ENCODE data around the gene HTT.
A peak's percentile ranks its signal among the peaks of the same experiment; 100 is the strongest.

HTT gene

GRCh38 chr4:3035674-3036073 is 38.8 kb upstream of the HTT start:
- Histone ChIP-seq H3K4me3 (ENCODE audit: low read length in 2 of 2) (no peak overlapping the region), H2BK120ac (ENCODE audit: low read depth, low read length) (no peak overlapping the region), H3K36me3 (replicated peaks in 1 of 2; ENCODE audit: control insufficient read depth in 2 of 2, insufficient read depth in 2 of 2, low read length in 2 of 2) (no peaks in the 10 kb centered on the region), H3K27ac (replicated peaks; ENCODE audit: low read length) (no peak overlapping the region), H3K79me1 (ENCODE audit: low read depth, low read length) (no peaks in the 10 kb centered on the region), H2BK15ac (ENCODE audit: low read length) (no peak overlapping the region), H2BK12ac (ENCODE audit: low read length) (no peak overlapping the region), H4K91ac (ENCODE audit: low read depth, low read length, poor library complexity) (no peak overlapping the region), H3K4me1 (ENCODE audit: control insufficient read depth in 2 of 2, insufficient read depth in 1 of 2, low read depth in 1 of 2, low read length in 2 of 2) (peaks cover 0 to 7% of the 10 kb centered on the region in 2 donors), H3K14ac (ENCODE audit: low read length) (no peak overlapping the region), H2AK5ac (ENCODE audit: low read depth, low read length) (no peak overlapping the region), H3K9ac (ENCODE audit: low read depth, low read length, poor library complexity) (no peak overlapping the region), H3K9me3 (replicated peaks in 1 of 2; ENCODE audit: control insufficient read depth in 2 of 2, insufficient read depth in 1 of 2, low read depth in 1 of 2, low read length in 2 of 2) (no peaks in the 10 kb centered on the region), H3K23ac (ENCODE audit: low read depth, low read length, poor library complexity) (no peak overlapping the region), H2BK5ac (ENCODE audit: low read length) (no peak overlapping the region), H3K4ac (ENCODE audit: low read length) (no peak overlapping the region), H4K8ac (ENCODE audit: low read depth, low read length) (no peak overlapping the region), H2AFZ (ENCODE audit: low read length) (peak overlapping the region; percentile 69), H3K27me3 (ENCODE audit: control insufficient read depth in 3 of 3, insufficient read depth in 3 of 3, low read depth in 1 of 3, low read length in 3 of 3) (peaks cover 0 to 2% (median 1%) of the 10 kb centered on the region in 3 experiments), H3K4me2 (ENCODE audit: insufficient read depth, low read length, poor library complexity, severe bottlenecking) (no peak overlapping the region), H3K18ac (ENCODE audit: low read length) (no peak overlapping the region)
- DNase-seq (ENCODE audit: low spot score): no peak
- no CpG with 5 or more reads among the region's 6 CpGs for WGBS, 2 donors (ENCODE audit: extremely low coverage in 2 of 2, insufficient read length in 2 of 2, insufficient replicate concordance in 1 of 2)

DNA sequence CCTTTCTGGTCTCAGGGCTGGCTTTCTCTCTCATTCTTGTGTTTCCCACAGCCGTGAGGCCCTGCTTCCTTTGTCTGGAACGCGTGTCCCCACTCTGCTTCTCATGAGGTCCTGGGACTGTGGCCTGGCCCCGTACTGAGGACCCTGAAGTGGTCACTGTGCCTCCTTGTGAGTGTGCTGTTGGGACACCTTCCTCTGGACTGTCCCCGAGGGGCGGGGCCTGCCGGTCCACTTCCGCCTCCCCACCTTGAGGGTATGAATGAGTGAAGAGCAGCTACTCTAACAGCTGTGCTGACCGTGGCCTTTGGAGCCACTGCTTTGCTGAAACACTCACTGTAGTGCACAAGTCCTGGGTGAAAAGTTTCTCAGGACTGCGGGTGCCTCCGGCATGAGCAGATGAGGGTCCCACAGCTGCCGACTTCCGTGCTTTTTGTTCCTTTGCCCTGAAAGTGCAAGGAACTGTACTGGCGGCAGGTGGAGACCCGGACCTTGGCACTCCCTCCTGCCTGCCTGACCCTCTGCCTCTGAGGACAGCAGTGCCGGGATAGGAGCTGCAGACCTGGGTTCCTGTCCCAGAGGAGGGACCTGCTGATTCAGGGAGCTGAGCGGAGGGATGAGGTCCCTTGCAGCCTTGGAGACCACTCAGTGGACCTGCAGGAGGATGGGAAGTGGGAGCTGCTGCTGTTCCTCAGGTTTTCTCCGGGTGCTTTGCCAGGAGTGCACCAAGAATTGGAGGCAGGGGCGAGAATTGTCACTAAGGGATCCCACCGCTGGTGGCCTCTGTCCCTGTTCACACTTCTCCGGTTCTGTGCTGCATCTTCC is 38.1 kb upstream of the HTT start:
- Histone ChIP-seq H3K4ac (ENCODE audit: low read length) (no peak overlapping the region), H3K4me2 (ENCODE audit: insufficient read depth, low read length, poor library complexity, severe bottlenecking) (no peak overlapping the region), H2BK5ac (ENCODE audit: low read length) (no peak overlapping the region), H3K27me3 (ENCODE audit: control insufficient read depth in 3 of 3, insufficient read depth in 3 of 3, low read depth in 1 of 3, low read length in 3 of 3) (peaks cover 0 to 4% (median 2%) of the 10 kb centered on the region in 3 experiments), H2BK12ac (ENCODE audit: low read length) (no peak overlapping the region), H3K9ac (ENCODE audit: low read depth, low read length, poor library complexity) (no peak overlapping the region), H3K9me3 (replicated peaks in 1 of 2; ENCODE audit: control insufficient read depth in 2 of 2, insufficient read depth in 1 of 2, low read depth in 1 of 2, low read length in 2 of 2) (no peaks in the 10 kb centered on the region), H3K27ac (replicated peaks; ENCODE audit: low read length) (no peak overlapping the region), H3K36me3 (replicated peaks in 1 of 2; ENCODE audit: control insufficient read depth in 2 of 2, insufficient read depth in 2 of 2, low read length in 2 of 2) (no peaks in the 10 kb centered on the region), H4K91ac (ENCODE audit: low read depth, low read length, poor library complexity) (no peak overlapping the region), H2AFZ (ENCODE audit: low read length) (peak overlapping the region; percentile 69), H2BK120ac (ENCODE audit: low read depth, low read length) (no peak overlapping the region), H2AK5ac (ENCODE audit: low read depth, low read length) (no peak overlapping the region), H4K8ac (ENCODE audit: low read depth, low read length) (no peak overlapping the region), H3K4me1 (ENCODE audit: control insufficient read depth in 2 of 2, insufficient read depth in 1 of 2, low read depth in 1 of 2, low read length in 2 of 2) (peaks cover 0 to 7% of the 10 kb centered on the region in 2 donors), H2BK15ac (ENCODE audit: low read length) (no peak overlapping the region), H3K23ac (ENCODE audit: low read depth, low read length, poor library complexity) (no peak overlapping the region), H3K14ac (ENCODE audit: low read length) (no peak overlapping the region), H3K18ac (ENCODE audit: low read length) (peak overlapping the region; percentile 65), H3K4me3 (ENCODE audit: low read length in 2 of 2) (peak overlapping the region in 1 of 2 donors; percentile 45), H3K79me1 (ENCODE audit: low read depth, low read length) (no peaks in the 10 kb centered on the region)
- no CpG with 5 or more reads among the region's 21 CpGs for WGBS, 2 donors (ENCODE audit: extremely low coverage in 2 of 2, insufficient read length in 2 of 2, insufficient replicate concordance in 1 of 2)
- DNase-seq (ENCODE audit: low spot score): no peak

GRCh38 chr4:3037957-3038461 is 36.5 kb upstream of the HTT start:
- Histone ChIP-seq H2BK5ac (ENCODE audit: low read length) (no peak overlapping the region), H3K23ac (ENCODE audit: low read depth, low read length, poor library complexity) (no peak overlapping the region), H3K4me2 (ENCODE audit: insufficient read depth, low read length, poor library complexity, severe bottlenecking) (no peak overlapping the region), H2AFZ (ENCODE audit: low read length) (no peak overlapping the region), H3K9me3 (replicated peaks in 1 of 2; ENCODE audit: control insufficient read depth in 2 of 2, insufficient read depth in 1 of 2, low read depth in 1 of 2, low read length in 2 of 2) (no peaks in the 10 kb centered on the region), H3K4ac (ENCODE audit: low read length) (no peak overlapping the region), H3K27ac (replicated peaks; ENCODE audit: low read length) (no peak overlapping the region), H2BK120ac (ENCODE audit: low read depth, low read length) (no peak overlapping the region), H3K18ac (ENCODE audit: low read length) (no peak overlapping the region), H3K79me1 (ENCODE audit: low read depth, low read length) (no peaks in the 10 kb centered on the region), H3K27me3 (ENCODE audit: control insufficient read depth in 3 of 3, insufficient read depth in 3 of 3, low read depth in 1 of 3, low read length in 3 of 3) (peaks cover 0 to 11% (median 6%) of the 10 kb centered on the region in 3 experiments), H2AK5ac (ENCODE audit: low read depth, low read length) (no peak overlapping the region), H3K4me1 (ENCODE audit: control insufficient read depth in 2 of 2, insufficient read depth in 1 of 2, low read depth in 1 of 2, low read length in 2 of 2) (peaks cover 0 to 4% of the 10 kb centered on the region in 2 donors), H4K91ac (ENCODE audit: low read depth, low read length, poor library complexity) (no peak overlapping the region), H3K36me3 (replicated peaks in 1 of 2; ENCODE audit: control insufficient read depth in 2 of 2, insufficient read depth in 2 of 2, low read length in 2 of 2) (no peaks in the 10 kb centered on the region), H3K4me3 (ENCODE audit: low read length in 2 of 2) (no peak overlapping the region), H2BK15ac (ENCODE audit: low read length) (no peak overlapping the region), H3K9ac (ENCODE audit: low read depth, low read length, poor library complexity) (no peak overlapping the region), H3K14ac (ENCODE audit: low read length) (no peak overlapping the region), H4K8ac (ENCODE audit: low read depth, low read length) (no peak overlapping the region), H2BK12ac (ENCODE audit: low read length) (no peak overlapping the region)
- WGBS, 2 donors (ENCODE audit: extremely low coverage in 2 of 2, insufficient read length in 2 of 2, insufficient replicate concordance in 1 of 2): no CpG with 5 or more reads among the region's 6 CpGs
- DNase-seq (ENCODE audit: low spot score): no peak

DNA sequence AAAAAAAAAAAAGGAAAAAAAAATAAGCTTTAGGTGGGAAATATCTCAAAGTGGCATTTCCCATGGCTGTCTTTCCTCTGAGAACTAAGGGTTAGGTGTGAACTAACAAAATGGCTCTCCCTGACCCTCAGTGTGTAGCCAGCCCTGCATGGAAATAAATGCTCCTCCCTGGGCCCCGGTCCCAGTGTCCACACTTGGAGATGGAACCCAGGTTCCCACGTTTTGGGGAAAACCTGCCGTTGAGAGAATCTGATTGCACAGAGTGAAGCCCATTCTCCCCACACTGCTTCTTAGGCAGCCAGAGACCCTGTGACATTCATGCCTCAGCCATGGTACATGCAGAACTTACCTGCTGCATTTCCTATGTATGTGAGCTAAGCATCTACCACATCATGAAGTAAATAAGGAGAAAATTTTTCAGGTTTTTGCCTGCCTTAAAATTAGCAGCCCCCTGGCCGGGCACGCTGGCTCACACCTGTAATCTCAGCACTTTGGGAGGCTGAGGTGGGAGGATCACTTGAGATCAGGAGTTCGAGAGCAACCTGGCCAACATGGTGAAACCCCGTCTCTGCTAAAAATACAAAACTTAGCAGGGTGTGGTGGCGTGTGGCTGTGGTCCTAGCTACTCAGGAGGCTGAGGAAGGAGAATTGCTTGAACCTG is 34.6 kb upstream of the HTT start:
- H3K23ac ChIP-seq (ENCODE audit: low read depth, low read length, poor library complexity): no peak overlapping the region
- H3K9ac ChIP-seq (ENCODE audit: low read depth, low read length, poor library complexity): no peak overlapping the region
- no peak overlapping the region for H3K14ac ChIP-seq (ENCODE audit: low read length)
- no peak overlapping the region for H4K8ac ChIP-seq (ENCODE audit: low read depth, low read length)
- no peak overlapping the region for H2BK120ac ChIP-seq (ENCODE audit: low read depth, low read length)
- peaks cover 0 to 11% (median 7%) of the 10 kb centered on the region in 3 experiments for H3K27me3 ChIP-seq (ENCODE audit: control insufficient read depth in 3 of 3, insufficient read depth in 3 of 3, low read depth in 1 of 3, low read length in 3 of 3)
- no peak overlapping the region for H2BK15ac ChIP-seq (ENCODE audit: low read length)
- H3K36me3 ChIP-seq (replicated peaks in 1 of 2; ENCODE audit: control insufficient read depth in 2 of 2, insufficient read depth in 2 of 2, low read length in 2 of 2): no peaks in the 10 kb centered on the region
- WGBS, 2 donors (ENCODE audit: extremely low coverage in 2 of 2, insufficient read length in 2 of 2, insufficient replicate concordance in 1 of 2): no CpG with 5 or more reads among the region's 8 CpGs
- no peak overlapping the region for H2BK5ac ChIP-seq (ENCODE audit: low read length)
- no peak for DNase-seq (ENCODE audit: low spot score)
- H3K4me3 ChIP-seq (ENCODE audit: low read length in 2 of 2): no peak overlapping the region
- no peak overlapping the region for H4K91ac ChIP-seq (ENCODE audit: low read depth, low read length, poor library complexity)
- no peak overlapping the region for H2AK5ac ChIP-seq (ENCODE audit: low read depth, low read length)
- H3K27ac ChIP-seq (replicated peaks; ENCODE audit: low read length): no peak overlapping the region
- no peak overlapping the region for H3K4ac ChIP-seq (ENCODE audit: low read length)
- H3K9me3 ChIP-seq (replicated peaks in 1 of 2; ENCODE audit: control insufficient read depth in 2 of 2, insufficient read depth in 1 of 2, low read depth in 1 of 2, low read length in 2 of 2): no peaks in the 10 kb centered on the region
- H3K18ac ChIP-seq (ENCODE audit: low read length): no peak overlapping the region
- H2AFZ ChIP-seq (ENCODE audit: low read length): no peak overlapping the region
- H3K4me2 ChIP-seq (ENCODE audit: insufficient read depth, low read length, poor library complexity, severe bottlenecking): no peak overlapping the region
- H3K79me1 ChIP-seq (ENCODE audit: low read depth, low read length): no peaks in the 10 kb centered on the region
- H2BK12ac ChIP-seq (ENCODE audit: low read length): no peak overlapping the region
- H3K4me1 ChIP-seq (ENCODE audit: control insufficient read depth in 2 of 2, insufficient read depth in 1 of 2, low read depth in 1 of 2, low read length in 2 of 2): no peaks in the 10 kb centered on the region
